GM12878 (cell line): ENCODE measurements around the gene SNRPA.

Source experiments
- ASH2L ChIP-seq: fragments of 300-600, 200-600 bp; sonication (generic); IDR thresholded peaks from 2 replicates; pipeline ENCODE4 v1.6.1; 2017; ENCODE audit warnings: low read depth, mild to moderate bottlenecking, borderline replicate concordance
- BCL11A ChIP-seq: IDR thresholded peaks from 2 replicates; pipeline ENCODE4 v1.6.1; 2011; ENCODE audit warnings: low read depth, low read length
- ETV6 ChIP-seq, 2 experiments: fragments of 450-650 bp in 1 of 2; IDR thresholded peaks in 1 of 2; conservative IDR thresholded peaks in 1 of 2; 2 replicates each; pipeline ENCODE4 v1.6.1; 2014; ENCODE audit warnings: antibody characterized with exemption in 1 of 2, borderline replicate concordance in 1 of 2, low read depth in 1 of 2, mild to moderate bottlenecking in 1 of 2, moderate library complexity in 1 of 2
- EZH2 ChIP-seq: IDR thresholded peaks from 2 replicates; pipeline ENCODE4 v1.6.1; 2012; ENCODE audit warnings: low read depth, mild to moderate bottlenecking, control low read depth, inconsistent platforms, low read length, borderline replicate concordance; ENCODE audit not compliant: control insufficient read depth
- IKZF2 ChIP-seq, 2 experiments: fragments of 450-650 bp; IDR thresholded peaks; 2 replicates each; pipeline ENCODE4 v1.6.1; 2017; ENCODE audit warnings: mild to moderate bottlenecking in 2 of 2, moderate library complexity in 2 of 2
- NRF1 ChIP-seq: conservative IDR thresholded peaks from 2 replicates; pipeline ENCODE4 v1.6.1; 2011; ENCODE audit warnings: mild to moderate bottlenecking, low read depth, low read length, improper control_type of control experiment
- RELA ChIP-seq: fragments of 450-650 bp; IDR thresholded peaks from 2 replicates; pipeline ENCODE4 v1.8.0; 2014; ENCODE audit warnings: borderline replicate concordance; ENCODE audit not compliant: partially characterized antibody
- SIN3A ChIP-seq: IDR thresholded peaks from 2 replicates; pipeline ENCODE4 v1.6.1; 2012; ENCODE audit warnings: low read depth, low read length, improper control_type of control experiment
- TBL1XR1 ChIP-seq: IDR thresholded peaks from 2 replicates; pipeline ENCODE4 v1.6.1; 2012; ENCODE audit warnings: low read depth, low read length, improper control_type of control experiment
- TF ChIP-seq, protein P1 (sequence below), 3 experiments: IDR thresholded peaks in 2 of 3; conservative IDR thresholded peaks in 1 of 3; 2 replicates each; pipeline ENCODE4 v1.5.1; 2011; ENCODE audit warnings: low read depth in 3 of 3, low read length in 3 of 3, mild to moderate bottlenecking in 3 of 3, control low read depth in 2 of 3, moderate library complexity in 2 of 3, inconsistent platforms in 1 of 3, mixed read lengths in 1 of 3; ENCODE audit not compliant: control insufficient read depth in 2 of 3, insufficient read depth in 1 of 3; ENCODE audit errors: extremely low read depth in 1 of 3
- TF ChIP-seq, protein P2 (sequence below): IDR thresholded peaks from 2 replicates; pipeline ENCODE4 v1.6.1; 2012; ENCODE audit warnings: low read depth, low read length, improper control_type of control experiment
- TF ChIP-seq, protein P3 (sequence below): IDR thresholded peaks from 2 replicates; pipeline ENCODE4 v1.6.1; 2012; ENCODE audit warnings: mild to moderate bottlenecking, low read depth, low read length

DNA sequence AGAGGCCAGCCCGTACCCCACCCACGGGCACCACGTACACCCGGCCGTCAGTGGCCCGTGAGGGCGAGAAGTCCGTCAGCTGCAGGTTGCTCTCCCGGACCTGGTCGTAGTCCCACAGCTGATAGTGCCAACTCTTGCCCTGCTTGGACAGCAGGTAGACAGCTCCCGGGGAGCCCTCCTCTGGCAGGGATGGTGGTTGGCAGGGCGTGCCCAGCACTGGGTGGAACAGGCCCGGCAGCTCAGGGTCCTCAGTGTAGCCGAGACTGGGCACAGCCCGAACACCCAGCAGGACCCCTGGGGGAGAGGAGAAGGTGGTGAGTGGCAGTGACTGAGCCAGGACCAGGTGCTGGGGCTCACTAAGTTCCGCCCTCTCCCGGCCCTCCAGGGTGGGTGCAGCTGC, 8.5 kb upstream of the SNRPA start:
- TF ChIP-seq, protein P1, sequence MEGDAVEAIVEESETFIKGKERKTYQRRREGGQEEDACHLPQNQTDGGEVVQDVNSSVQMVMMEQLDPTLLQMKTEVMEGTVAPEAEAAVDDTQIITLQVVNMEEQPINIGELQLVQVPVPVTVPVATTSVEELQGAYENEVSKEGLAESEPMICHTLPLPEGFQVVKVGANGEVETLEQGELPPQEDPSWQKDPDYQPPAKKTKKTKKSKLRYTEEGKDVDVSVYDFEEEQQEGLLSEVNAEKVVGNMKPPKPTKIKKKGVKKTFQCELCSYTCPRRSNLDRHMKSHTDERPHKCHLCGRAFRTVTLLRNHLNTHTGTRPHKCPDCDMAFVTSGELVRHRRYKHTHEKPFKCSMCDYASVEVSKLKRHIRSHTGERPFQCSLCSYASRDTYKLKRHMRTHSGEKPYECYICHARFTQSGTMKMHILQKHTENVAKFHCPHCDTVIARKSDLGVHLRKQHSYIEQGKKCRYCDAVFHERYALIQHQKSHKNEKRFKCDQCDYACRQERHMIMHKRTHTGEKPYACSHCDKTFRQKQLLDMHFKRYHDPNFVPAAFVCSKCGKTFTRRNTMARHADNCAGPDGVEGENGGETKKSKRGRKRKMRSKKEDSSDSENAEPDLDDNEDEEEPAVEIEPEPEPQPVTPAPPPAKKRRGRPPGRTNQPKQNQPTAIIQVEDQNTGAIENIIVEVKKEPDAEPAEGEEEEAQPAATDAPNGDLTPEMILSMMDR (IDR thresholded peaks at IDR 0.05 in 2 of 3, conservative IDR thresholded peaks at IDR 0.05 in 1 of 3; ENCODE audit: control insufficient read depth in 2 of 3, extremely low read depth in 1 of 3, insufficient read depth in 1 of 3, low read depth in 3 of 3, low read length in 3 of 3) = no peak
- no peak for TF ChIP-seq IKZF2 (IDR thresholded peaks at IDR 0.05)
- TF ChIP-seq ASH2L = no peak
- TF ChIP-seq, protein P2, sequence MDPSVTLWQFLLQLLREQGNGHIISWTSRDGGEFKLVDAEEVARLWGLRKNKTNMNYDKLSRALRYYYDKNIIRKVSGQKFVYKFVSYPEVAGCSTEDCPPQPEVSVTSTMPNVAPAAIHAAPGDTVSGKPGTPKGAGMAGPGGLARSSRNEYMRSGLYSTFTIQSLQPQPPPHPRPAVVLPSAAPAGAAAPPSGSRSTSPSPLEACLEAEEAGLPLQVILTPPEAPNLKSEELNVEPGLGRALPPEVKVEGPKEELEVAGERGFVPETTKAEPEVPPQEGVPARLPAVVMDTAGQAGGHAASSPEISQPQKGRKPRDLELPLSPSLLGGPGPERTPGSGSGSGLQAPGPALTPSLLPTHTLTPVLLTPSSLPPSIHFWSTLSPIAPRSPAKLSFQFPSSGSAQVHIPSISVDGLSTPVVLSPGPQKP = no peak
- no peak for TF ChIP-seq SIN3A
- no peak for TF ChIP-seq ETV6 (conservative IDR thresholded peaks at IDR 0.05 in 1 of 2, IDR thresholded peaks at IDR 0.05 in 1 of 2; ENCODE audit: borderline replicate concordance in 1 of 2, low read depth in 1 of 2)
- no peak for TF ChIP-seq RELA
- TF ChIP-seq BCL11A = no peak
- TF ChIP-seq, protein P3, sequence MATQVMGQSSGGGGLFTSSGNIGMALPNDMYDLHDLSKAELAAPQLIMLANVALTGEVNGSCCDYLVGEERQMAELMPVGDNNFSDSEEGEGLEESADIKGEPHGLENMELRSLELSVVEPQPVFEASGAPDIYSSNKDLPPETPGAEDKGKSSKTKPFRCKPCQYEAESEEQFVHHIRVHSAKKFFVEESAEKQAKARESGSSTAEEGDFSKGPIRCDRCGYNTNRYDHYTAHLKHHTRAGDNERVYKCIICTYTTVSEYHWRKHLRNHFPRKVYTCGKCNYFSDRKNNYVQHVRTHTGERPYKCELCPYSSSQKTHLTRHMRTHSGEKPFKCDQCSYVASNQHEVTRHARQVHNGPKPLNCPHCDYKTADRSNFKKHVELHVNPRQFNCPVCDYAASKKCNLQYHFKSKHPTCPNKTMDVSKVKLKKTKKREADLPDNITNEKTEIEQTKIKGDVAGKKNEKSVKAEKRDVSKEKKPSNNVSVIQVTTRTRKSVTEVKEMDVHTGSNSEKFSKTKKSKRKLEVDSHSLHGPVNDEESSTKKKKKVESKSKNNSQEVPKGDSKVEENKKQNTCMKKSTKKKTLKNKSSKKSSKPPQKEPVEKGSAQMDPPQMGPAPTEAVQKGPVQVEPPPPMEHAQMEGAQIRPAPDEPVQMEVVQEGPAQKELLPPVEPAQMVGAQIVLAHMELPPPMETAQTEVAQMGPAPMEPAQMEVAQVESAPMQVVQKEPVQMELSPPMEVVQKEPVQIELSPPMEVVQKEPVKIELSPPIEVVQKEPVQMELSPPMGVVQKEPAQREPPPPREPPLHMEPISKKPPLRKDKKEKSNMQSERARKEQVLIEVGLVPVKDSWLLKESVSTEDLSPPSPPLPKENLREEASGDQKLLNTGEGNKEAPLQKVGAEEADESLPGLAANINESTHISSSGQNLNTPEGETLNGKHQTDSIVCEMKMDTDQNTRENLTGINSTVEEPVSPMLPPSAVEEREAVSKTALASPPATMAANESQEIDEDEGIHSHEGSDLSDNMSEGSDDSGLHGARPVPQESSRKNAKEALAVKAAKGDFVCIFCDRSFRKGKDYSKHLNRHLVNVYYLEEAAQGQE = no peak
- TF ChIP-seq EZH2 = no peak
- TF ChIP-seq TBL1XR1 = no peak
- no peak for TF ChIP-seq NRF1
